AG10803 (cell line): ENCODE results near the gene PBX2.

Experiments used
- DNase-seq: peaks from one replicate; pipeline ENCODE4 v3.0.0; 2010; ENCODE audit warnings: low read depth
- H3K4me3 ChIP-seq: 2 replicates; pipeline ENCODE4 v1.5.1; 2011; ENCODE audit warnings: mild to moderate bottlenecking, low read length, control low read depth
- CTCF ChIP-seq: conservative IDR thresholded peaks from 2 replicates; pipeline ENCODE4 v1.5.1; 2011; ENCODE audit warnings: mild to moderate bottlenecking, low read length, control low read depth, inconsistent platforms

PBX2 gene

DNA sequence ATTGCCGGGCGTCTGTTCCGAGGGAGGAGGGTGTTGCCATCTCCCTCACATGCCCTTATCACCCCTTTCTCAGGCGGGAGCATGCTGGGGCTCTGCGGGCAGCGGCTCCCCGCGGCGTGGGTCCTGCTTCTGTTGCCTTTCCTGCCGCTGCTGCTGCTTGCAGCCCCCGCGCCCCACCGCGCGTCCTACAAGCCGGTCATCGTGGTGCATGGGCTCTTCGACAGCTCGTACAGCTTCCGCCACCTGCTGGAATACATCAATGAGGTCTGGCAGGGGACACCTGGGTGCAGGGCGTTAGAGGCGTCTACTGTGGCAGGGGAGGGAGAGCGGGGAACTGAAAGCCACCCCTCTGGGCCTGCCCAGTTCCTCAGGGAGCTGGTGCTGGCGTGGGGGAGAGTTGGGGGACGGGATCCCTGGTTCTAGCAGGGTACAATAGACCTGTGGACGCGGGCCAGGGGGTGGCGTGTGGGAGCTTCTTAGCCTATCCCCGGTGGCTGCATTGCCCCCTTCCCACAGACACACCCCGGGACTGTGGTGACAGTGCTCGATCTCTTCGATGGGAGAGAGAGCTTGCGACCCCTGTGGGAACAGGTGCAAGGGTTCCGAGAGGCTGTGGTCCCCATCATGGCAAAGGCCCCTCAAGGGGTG is 35.4 kb downstream of the PBX2 start:
- TF ChIP-seq CTCF: peak; percentile 61
- peak overlapping the region; percentile 94 for H3K4me3 ChIP-seq
- DNase-seq: peak; percentile 58

DNA sequence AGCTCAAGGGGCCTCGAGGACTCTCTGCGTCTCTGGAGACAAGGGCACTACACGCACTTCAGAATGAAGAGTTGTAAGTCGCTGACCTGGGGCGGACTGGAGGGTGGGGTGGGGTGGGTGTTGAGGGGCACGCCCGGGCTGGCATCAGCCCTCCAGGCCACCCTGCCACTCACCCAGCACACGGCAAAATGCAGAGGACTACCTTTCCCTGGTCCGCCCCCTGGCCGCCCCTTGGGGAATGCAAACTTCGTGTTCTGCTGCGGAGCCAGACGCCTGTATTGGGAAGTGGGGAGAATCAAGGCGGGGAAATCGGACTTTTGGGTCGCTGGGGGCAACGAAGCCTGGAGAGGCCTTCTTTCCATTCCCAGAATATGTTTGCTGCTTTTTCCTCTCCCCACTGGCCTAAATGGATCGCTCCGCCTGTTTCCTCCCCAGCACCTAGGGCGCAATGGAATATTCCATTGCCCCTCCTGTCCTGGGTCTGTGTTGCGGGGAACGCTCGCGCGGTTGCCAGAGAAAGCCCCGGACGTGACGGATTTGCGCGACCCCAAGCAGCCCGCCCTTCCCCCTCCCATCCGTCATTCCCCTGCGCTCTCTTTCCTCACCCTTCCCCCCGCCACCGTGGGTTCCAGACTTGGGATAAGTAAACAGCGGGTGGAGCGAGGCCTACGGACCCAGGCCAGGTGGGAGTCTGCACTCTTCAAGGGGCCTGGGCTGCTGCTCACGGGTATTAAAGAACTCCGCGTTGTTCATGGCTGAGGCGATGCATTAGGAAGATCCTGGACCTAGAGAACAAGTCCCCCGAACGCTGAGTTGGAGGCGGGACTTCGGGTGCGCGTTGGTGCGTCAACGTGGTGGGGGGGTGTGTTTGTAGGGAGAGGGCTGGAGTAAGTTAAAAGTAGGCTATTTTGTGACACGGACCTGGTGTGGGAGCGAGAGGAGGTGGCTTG is 36.2 kb downstream of the PBX2 start, which contains the start of gene PPT2:
PPT2 (plus strand) TSS at position 578 of the 950 bp plus-strand sequence. CDS start 454 bp downstream, outside the sequence.
- peak within 1 kb of the TSS; percentile 94 for H3K4me3 ChIP-seq
- peak; percentile 90 for DNase-seq
- TF ChIP-seq CTCF: peak; percentile 30

GRCh38 chr6:32152769-32153563 is 37.0 kb downstream of the PBX2 start:
- H3K4me3 ChIP-seq: peak overlapping the region; percentile 94
- no peak for TF ChIP-seq CTCF
- peak; percentile 18 for DNase-seq

DNA sequence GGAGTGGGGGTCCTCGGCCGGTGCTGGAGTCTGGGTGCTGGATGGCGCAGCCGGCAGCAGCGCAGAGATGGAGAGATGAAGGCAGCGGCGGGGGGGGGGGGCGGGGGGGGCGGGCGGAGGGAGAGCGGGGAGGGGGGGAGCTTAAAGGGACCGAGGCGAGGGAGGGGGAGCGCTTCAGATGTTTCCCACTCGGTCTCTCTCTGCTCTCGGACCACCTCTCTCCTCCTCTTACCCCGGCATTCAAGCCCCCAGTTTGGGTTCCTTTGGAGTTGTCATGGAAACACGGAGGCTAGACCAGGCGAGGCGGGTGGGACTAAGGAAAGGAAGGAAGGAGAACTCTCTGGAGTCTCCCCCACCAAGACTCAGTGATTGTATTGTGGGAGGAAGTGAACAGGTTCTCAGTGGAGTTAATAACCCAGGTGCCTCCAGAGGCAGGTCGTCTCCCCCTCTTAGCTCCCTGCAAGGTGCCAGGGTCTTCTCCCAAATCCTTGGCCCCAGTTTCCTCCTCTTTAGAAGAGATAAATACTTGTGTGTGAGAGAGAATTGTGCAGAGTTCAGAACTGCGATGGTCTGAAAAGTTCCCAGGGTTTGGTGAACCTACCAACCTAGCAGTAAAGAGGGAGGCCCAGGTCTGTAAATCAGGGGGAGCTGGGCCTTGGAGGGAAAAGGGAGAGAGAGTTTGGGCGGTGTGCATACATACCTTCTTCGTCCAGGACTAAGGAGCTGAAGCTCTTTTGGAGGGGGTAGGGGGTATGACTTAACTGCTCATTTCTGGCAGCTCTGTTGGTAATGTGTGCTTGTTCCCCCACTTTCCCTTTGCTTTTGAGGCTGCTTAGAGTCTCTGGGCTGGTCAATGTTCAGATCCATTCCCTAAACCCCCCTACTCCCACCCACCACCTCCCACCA is 37.9 kb downstream of the PBX2 start, which contains the start of gene PRRT1:
PRRT1 (minus strand) TSS at position 77 of the 906 bp plus-strand sequence. CDS start 112 bp downstream, outside the sequence.
- TF ChIP-seq CTCF: no peak
- peak within 1 kb of the TSS; percentile 94 for H3K4me3 ChIP-seq
- no peak for DNase-seq

DNA sequence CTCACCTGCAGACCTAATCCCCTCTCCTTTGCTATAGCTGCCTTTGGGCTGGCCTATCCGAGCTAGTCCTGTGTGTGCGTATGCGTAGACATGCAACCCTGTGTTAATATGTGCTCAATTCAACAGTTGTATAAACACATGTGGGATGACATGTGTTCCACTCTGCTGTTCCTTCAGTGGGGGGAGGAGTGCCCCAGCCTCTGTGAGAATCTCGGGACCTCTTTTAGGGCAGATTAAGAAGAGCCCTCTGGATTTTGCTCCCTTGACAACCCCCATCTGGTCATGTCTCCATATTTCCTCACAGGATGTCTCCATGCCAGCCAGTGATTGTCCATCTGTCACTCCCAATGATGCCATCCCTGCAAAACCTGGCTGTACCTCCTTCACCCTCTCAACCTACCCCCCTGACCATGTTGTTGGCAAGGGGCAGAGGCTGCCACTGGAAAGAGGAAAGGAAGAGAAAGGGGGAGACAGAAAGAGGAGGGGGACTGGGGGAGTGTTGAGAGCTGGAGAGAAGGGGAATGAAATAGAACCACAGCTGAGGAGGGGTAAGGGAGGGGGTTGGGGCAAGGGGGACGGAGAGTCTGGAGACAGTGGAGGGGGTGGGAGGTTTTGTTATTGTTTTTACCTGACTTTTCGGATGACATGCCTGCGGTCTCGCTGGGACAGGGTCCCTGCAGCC is 38.7 kb downstream of the PBX2 start:
- DNase-seq: no peak
- TF ChIP-seq CTCF: no peak
- peak overlapping the region; percentile 94 for H3K4me3 ChIP-seq
